ENCODE data around the gene PDE9A. TPM values are rescaled to one million over a fixed set of nuclear protein-coding genes. Genes with fewer than 3 reads are reported as not detected.

Gene PDE9A
- total RNA-seq, 5 donors from 2014 or later (not counting 1 experiment from before 2014, with no cell fraction given) = 11.5 to 18.3 (median 16.1) TPM

DNA sequence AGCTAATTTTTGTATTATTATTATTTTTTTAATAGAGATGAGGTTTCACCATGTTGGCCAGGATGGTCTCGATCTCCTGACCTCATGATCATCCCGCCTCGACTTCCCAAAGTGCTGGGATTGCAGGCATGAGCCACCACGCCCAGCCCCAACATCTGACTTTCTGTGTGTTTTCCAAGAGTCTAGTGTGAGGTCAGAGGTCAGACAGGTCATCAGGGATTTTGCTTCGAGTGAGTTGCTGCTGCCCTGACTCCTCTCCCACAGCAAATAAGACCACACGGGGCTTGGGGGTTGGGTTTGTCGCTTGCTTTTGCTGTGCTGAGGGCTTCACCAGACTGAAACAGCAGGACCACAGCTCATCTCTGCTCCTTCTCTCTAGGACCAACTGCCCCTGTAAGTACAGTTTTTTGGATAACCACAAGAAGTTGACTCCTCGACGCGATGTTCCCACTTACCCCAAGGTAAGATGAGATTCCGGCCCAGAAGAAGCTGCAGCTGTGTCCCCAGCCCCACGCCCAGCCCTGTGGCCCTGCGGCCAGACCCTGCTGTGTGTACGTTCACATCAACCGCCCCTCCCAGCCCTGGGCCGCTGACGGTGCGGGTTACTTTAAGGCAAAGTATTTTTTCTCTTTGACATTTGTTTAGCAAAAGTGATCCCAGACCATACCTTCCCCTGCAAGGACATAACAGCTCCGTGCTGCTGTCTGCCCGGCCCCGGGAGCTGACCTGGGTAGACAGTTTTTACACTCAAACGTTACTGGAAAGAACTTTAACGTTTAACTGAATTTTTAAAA lies 97.5 kb downstream of the PDE9A start:
- no peaks in the 10 kb centered on the region for H3K27me3 Mint-ChIP-seq
- no peaks in the 10 kb centered on the region for H3K9me3 ChIP-seq
- peaks cover 9% of the 10 kb centered on the region for H3K36me3 Mint-ChIP-seq
- peaks cover 0 to 11% of the 10 kb centered on the region in 2 experiments for H3K27me3 ChIP-seq (replicated peaks in 1 of 2; ENCODE audit: control insufficient read depth in 2 of 2, extremely low read depth in 1 of 2, insufficient read depth in 2 of 2, low read length in 1 of 2)
- no peak for ATAC-seq (replicated peaks in 1 of 4)
- H3K4me1 Mint-ChIP-seq = peaks cover 20 to 29% (median 25%) of the 10 kb centered on the region in 3 donors
- WGBS (ENCODE audit: insufficient coverage) = 91% methylated on average over 16 of the region's 23 CpGs
- no peak overlapping the region for H3K27ac Mint-ChIP-seq
- ChIA-PET POLR2A (no interaction called here), CTCF (no interaction called here)
- H3K4me3 Mint-ChIP-seq = no peak overlapping the region
- no peaks in the 10 kb centered on the region for H3K9me3 Mint-ChIP-seq
- H3K36me3 ChIP-seq (ENCODE audit: control insufficient read depth in 2 of 2, extremely low read depth in 1 of 2, insufficient read depth in 1 of 2, low read length in 1 of 2) = peaks cover 0 to 12% of the 10 kb centered on the region in 2 donors
- peaks cover 17 to 21% of the 10 kb centered on the region in 2 experiments for H3K4me1 ChIP-seq (ENCODE audit: control insufficient read depth in 1 of 2, extremely low read depth in 1 of 2, insufficient read depth in 2 of 2, low read length in 2 of 2)
- H3K4me3 ChIP-seq (ENCODE audit: control insufficient read depth in 1 of 2, extremely low read depth in 1 of 2, low read length in 1 of 2) = no peak overlapping the region
- DNase-seq = no peak
- H3K27ac ChIP-seq (ENCODE audit: low read length) = no peak overlapping the region

DNA sequence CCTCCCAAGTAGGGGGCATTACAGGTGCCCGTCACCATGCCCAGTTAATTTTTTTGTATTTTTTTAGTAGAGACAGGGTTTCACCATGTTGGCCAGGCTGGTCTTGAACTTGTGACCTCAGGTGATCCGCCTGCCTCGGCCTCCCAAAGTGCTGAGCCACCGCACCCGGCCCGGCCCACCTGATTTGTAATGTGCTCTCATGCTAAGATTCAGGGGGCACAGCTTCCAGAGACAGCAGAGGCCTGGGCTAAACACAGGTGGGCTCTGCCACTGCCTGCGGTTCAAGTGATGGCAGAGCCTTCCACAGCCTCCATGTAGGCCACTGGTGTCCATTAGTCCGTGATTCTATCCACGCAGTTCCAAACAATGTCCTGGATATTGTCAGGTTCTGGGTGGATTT lies 98.4 kb downstream of the PDE9A start:
- Mint-ChIP-seq H3K4me3 (no peak overlapping the region), H3K27me3 (no peaks in the 10 kb centered on the region), H3K4me1 (peaks cover 11 to 20% (median 16%) of the 10 kb centered on the region in 3 donors), H3K27ac (no peak overlapping the region), H3K36me3 (peaks cover 9% of the 10 kb centered on the region), H3K9me3 (no peaks in the 10 kb centered on the region)
- POLR2A ChIA-PET = no interaction called here
- no peak for DNase-seq
- no peak for ATAC-seq (replicated peaks in 1 of 4)
- whole genome bisulfite sequencing (ENCODE audit: insufficient coverage) = 97% methylated on average over 7 of the region's 9 CpGs
- H3K36me3 ChIP-seq (ENCODE audit: control insufficient read depth in 2 of 2, extremely low read depth in 1 of 2, insufficient read depth in 1 of 2, low read length in 1 of 2) = peaks cover 0 to 12% of the 10 kb centered on the region in 2 donors
- CTCF ChIA-PET = no interaction called here
- H3K4me3 ChIP-seq (ENCODE audit: control insufficient read depth in 1 of 2, extremely low read depth in 1 of 2, low read length in 1 of 2) = no peak overlapping the region
- no peaks in the 10 kb centered on the region for H3K9me3 ChIP-seq
- peaks cover 9 to 12% of the 10 kb centered on the region in 2 experiments for H3K4me1 ChIP-seq (ENCODE audit: control insufficient read depth in 1 of 2, extremely low read depth in 1 of 2, insufficient read depth in 2 of 2, low read length in 2 of 2)
- no peak overlapping the region for H3K27ac ChIP-seq (ENCODE audit: low read length)
- peaks cover 0 to 11% of the 10 kb centered on the region in 2 experiments for H3K27me3 ChIP-seq (replicated peaks in 1 of 2; ENCODE audit: control insufficient read depth in 2 of 2, extremely low read depth in 1 of 2, insufficient read depth in 2 of 2, low read length in 1 of 2)

DNA sequence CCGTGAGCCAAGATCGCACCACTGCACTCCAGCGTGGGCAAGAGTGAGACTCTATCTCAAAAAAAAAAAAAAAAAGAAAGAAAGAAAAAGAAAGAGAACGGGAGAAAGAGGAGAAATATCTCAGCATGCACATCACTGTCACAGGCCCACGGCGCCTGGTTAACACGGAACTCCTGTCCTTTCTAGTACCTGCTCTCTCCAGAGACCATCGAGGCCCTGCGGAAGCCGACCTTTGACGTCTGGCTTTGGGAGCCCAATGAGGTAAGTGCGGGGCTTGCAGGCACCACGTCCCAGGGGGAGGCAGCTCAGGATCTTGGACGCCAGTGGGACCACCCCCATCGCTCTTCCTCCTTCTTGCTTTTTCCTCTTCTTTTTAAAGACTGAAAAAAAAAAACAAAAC lies 100.4 kb downstream of the PDE9A start:
- Histone ChIP-seq H3K9me3 (no peaks in the 10 kb centered on the region), H3K27me3 (replicated peaks in 1 of 2; ENCODE audit: control insufficient read depth in 2 of 2, extremely low read depth in 1 of 2, insufficient read depth in 2 of 2, low read length in 1 of 2) (peaks cover 0 to 5% of the 10 kb centered on the region in 2 experiments), H3K36me3 (ENCODE audit: control insufficient read depth in 2 of 2, extremely low read depth in 1 of 2, insufficient read depth in 1 of 2, low read length in 1 of 2) (peaks cover 0 to 12% of the 10 kb centered on the region in 2 donors), H3K4me1 (ENCODE audit: control insufficient read depth in 1 of 2, extremely low read depth in 1 of 2, insufficient read depth in 2 of 2, low read length in 2 of 2) (no peaks in the 10 kb centered on the region), H3K27ac (ENCODE audit: low read length) (no peak overlapping the region), H3K4me3 (ENCODE audit: control insufficient read depth in 1 of 2, extremely low read depth in 1 of 2, low read length in 1 of 2) (no peak overlapping the region)
- WGBS (ENCODE audit: insufficient coverage) = 88% methylated on average over 9 of the region's 15 CpGs
- CTCF ChIA-PET = no interaction called here
- Mint-ChIP-seq H3K9me3 (no peaks in the 10 kb centered on the region), H3K27me3 (no peaks in the 10 kb centered on the region), H3K27ac (no peak overlapping the region), H3K4me3 (no peak overlapping the region), H3K36me3 (peaks cover 7% of the 10 kb centered on the region), H3K4me1 (peaks cover 0 to 2% (median 0%) of the 10 kb centered on the region in 3 donors)
- POLR2A ChIA-PET = no interaction called here
- ATAC-seq (replicated peaks in 1 of 4) = no peak
- no peak for DNase-seq

DNA sequence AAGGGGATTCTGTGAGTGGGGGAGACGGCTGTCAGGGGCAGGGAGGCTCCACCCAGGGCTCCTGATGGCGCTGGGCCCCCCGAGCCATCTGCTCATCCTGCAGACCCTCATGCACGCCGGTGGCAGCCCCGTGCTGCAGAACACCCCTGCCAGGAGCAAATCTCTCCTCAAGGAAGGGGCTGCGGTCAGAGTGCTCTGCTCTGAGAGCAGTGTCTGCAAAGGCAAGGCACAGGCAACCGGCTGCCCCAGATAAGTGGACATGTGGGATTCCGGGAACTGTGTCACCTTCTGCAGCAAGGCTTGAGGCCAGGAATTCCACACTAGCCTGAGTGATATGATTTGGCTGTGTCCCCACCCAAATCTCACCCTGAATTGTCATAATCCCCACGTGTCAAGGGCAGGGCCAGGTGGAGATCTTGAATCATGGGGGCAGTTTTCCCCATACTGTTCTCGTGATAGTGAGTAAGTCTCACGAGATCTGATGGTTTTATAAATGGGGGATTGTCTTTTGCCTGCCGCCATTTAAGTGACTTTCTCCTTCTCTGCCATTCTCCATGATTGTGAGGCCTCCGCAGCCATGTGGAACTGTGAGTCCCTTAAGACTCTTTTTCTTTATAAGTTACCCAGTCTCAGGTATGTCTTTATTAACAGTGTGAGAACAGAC lies 101.0 kb downstream of the PDE9A start:
- H3K4me3 ChIP-seq (ENCODE audit: control insufficient read depth in 1 of 2, extremely low read depth in 1 of 2, low read length in 1 of 2) = no peak overlapping the region
- 94% methylated on average over 5 of the region's 14 CpGs for WGBS (ENCODE audit: insufficient coverage)
- ChIA-PET CTCF (no interaction called here), POLR2A (no interaction called here)
- Mint-ChIP-seq H3K27ac (no peak overlapping the region), H3K9me3 (no peaks in the 10 kb centered on the region), H3K27me3 (no peaks in the 10 kb centered on the region), H3K4me1 (peaks cover 0 to 4% (median 0%) of the 10 kb centered on the region in 3 donors), H3K36me3 (peaks cover 6% of the 10 kb centered on the region), H3K4me3 (no peak overlapping the region)
- ATAC-seq (replicated peaks in 1 of 4) (no peak), DNase-seq (no peak)
- H3K27me3 ChIP-seq (replicated peaks in 1 of 2; ENCODE audit: control insufficient read depth in 2 of 2, extremely low read depth in 1 of 2, insufficient read depth in 2 of 2, low read length in 1 of 2) = peaks cover 0 to 5% of the 10 kb centered on the region in 2 experiments
- H3K9me3 ChIP-seq = no peaks in the 10 kb centered on the region
- H3K36me3 ChIP-seq (ENCODE audit: control insufficient read depth in 2 of 2, extremely low read depth in 1 of 2, insufficient read depth in 1 of 2, low read length in 1 of 2) = peaks cover 0 to 12% of the 10 kb centered on the region in 2 donors
- H3K27ac ChIP-seq (ENCODE audit: low read length) = no peak overlapping the region
- no peaks in the 10 kb centered on the region for H3K4me1 ChIP-seq (ENCODE audit: control insufficient read depth in 1 of 2, extremely low read depth in 1 of 2, insufficient read depth in 2 of 2, low read length in 2 of 2)

DNA sequence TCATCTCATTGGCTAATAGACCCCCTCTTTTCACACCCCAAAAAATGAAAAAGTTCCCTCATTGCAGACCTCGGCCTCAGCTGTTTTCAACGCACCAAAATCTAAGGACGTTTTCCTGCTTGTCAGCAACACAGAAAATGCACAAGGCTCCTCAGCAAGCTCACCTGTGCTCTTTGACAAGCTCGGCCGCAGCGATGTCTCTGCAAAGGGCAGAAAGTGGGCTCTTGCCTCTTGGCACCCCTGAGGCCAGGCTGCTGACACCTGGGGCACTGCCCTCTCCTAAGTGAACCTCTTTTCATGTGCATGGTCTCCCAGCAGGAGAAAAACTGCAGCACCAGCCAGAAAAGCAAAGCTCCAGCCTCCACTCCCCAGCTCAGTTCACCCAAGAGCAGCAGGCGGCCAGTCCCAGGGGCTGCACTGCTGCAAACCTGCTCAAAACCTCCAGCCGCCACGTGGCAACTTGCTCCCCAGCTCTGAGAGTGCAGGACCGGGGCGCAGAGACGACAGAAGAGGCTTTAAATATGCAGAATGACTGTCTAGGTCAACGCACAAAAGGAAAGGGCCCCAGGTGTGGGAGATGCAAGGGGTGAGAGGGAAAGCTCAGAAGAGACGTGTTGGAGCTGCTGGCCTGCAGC lies 101.7 kb downstream of the PDE9A start:
- CTCF ChIA-PET = no interaction called here
- no peaks in the 10 kb centered on the region for H3K9me3 Mint-ChIP-seq
- Histone ChIP-seq H3K27ac (ENCODE audit: low read length) (no peak overlapping the region), H3K9me3 (no peaks in the 10 kb centered on the region), H3K36me3 (ENCODE audit: control insufficient read depth in 2 of 2, extremely low read depth in 1 of 2, insufficient read depth in 1 of 2, low read length in 1 of 2) (peaks cover 0 to 14% of the 10 kb centered on the region in 2 donors), H3K27me3 (replicated peaks in 1 of 2; ENCODE audit: control insufficient read depth in 2 of 2, extremely low read depth in 1 of 2, insufficient read depth in 2 of 2, low read length in 1 of 2) (peaks cover 0 to 5% of the 10 kb centered on the region in 2 experiments), H3K4me1 (ENCODE audit: control insufficient read depth in 1 of 2, extremely low read depth in 1 of 2, insufficient read depth in 2 of 2, low read length in 2 of 2) (no peaks in the 10 kb centered on the region), H3K4me3 (ENCODE audit: control insufficient read depth in 1 of 2, extremely low read depth in 1 of 2, low read length in 1 of 2) (no peak overlapping the region)
- H3K27me3 Mint-ChIP-seq = no peaks in the 10 kb centered on the region
- DNase-seq = no peak
- POLR2A ChIA-PET = no interaction called here
- 91% methylated on average over 14 of the region's 14 CpGs for WGBS (ENCODE audit: insufficient coverage)
- peaks cover 6% of the 10 kb centered on the region for H3K36me3 Mint-ChIP-seq
- H3K4me3 Mint-ChIP-seq = no peak overlapping the region
- peak overlapping the region in 1 of 2 donors; percentile 12 for H3K27ac Mint-ChIP-seq
- ATAC-seq (replicated peaks in 1 of 4) = no peak
- H3K4me1 Mint-ChIP-seq = peaks cover 0 to 8% (median 0%) of the 10 kb centered on the region in 3 donors

DNA sequence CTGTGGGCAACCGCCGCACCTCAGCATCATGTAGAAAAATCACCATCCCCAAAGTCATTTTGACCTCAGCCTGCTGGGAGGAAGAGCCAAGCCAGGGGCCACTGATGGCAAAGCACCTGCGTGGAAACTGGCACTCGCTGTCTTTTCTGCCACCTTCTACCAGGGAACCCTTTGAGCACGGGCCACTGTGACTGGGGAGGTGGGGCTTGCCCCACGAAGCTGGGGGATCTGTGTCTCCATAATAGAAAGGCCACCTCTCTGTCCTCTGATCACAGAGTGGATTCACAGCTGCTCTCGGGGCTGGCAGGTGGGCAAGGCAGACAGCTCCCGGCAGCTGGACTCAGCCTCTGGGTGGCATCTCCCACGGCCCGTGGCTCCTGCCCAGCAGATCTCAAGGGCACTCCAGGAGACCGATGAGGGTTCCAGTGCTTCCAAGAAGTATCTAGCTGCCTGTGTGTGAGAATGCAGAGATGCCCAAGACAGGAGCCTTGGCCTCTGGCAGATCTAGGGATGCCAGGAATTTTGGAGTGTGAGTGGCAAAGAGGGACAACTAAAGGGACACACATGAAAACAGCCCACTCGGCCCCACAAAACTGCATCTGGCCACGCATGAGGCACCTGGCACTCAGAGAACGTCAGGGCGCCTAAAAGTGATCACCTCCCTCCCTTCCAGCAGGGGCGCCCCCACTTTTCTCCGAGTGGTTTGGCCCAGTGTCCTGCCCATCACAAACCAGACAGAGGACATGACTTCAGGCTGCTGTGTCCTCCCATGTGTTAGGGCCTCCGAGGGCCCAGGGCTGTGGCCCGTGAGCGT lies 102.6 kb downstream of the PDE9A start:
- H3K9me3 ChIP-seq = no peaks in the 10 kb centered on the region
- Mint-ChIP-seq H3K9me3 (no peaks in the 10 kb centered on the region), H3K36me3 (peaks cover 6% of the 10 kb centered on the region), H3K27ac (no peak overlapping the region), H3K4me1 (peaks cover 0 to 8% (median 0%) of the 10 kb centered on the region in 3 donors), H3K4me3 (no peak overlapping the region), H3K27me3 (no peaks in the 10 kb centered on the region)
- CTCF ChIA-PET = no interaction called here
- ATAC-seq (replicated peaks in 1 of 4) (no peak), DNase-seq (no peak)
- no peaks in the 10 kb centered on the region for H3K4me1 ChIP-seq (ENCODE audit: control insufficient read depth in 1 of 2, extremely low read depth in 1 of 2, insufficient read depth in 2 of 2, low read length in 2 of 2)
- POLR2A ChIA-PET = no interaction called here
- no peak overlapping the region for H3K4me3 ChIP-seq (ENCODE audit: control insufficient read depth in 1 of 2, extremely low read depth in 1 of 2, low read length in 1 of 2)
- H3K27ac ChIP-seq (ENCODE audit: low read length) = no peak overlapping the region
- WGBS (ENCODE audit: insufficient coverage) = 87% methylated on average over 15 of the region's 20 CpGs
- H3K36me3 ChIP-seq (ENCODE audit: control insufficient read depth in 2 of 2, extremely low read depth in 1 of 2, insufficient read depth in 1 of 2, low read length in 1 of 2) = peaks cover 0 to 15% of the 10 kb centered on the region in 2 donors
- H3K27me3 ChIP-seq (replicated peaks in 1 of 2; ENCODE audit: control insufficient read depth in 2 of 2, extremely low read depth in 1 of 2, insufficient read depth in 2 of 2, low read length in 1 of 2) = peaks cover 0 to 3% of the 10 kb centered on the region in 2 experiments

All from T-cell (primary cell).